HCT116 (cell line): Measurements from ENCODE around the gene LEMD3. TPM values are rescaled to one million over a fixed set of nuclear protein-coding genes. Genes with fewer than 3 reads are reported as not detected.
A peak's percentile ranks its signal among the peaks of the same experiment; 100 is the strongest.

ENCODE experiments used
- ATAC-seq: fragments of 200-7000 bp; cut with Tn5 transposase; 2 replicates; pipeline ENCODE4 v1.9.1; 2020; ENCODE audit warnings: mild to moderate bottlenecking, moderate library complexity
- BruUV-seq: library from RNA; stranded (reverse); fragments of 400-500 nt; replicated peaks from 2 replicates; lab custom pipeline; 2021; lab: Mats Ljungman, UMichigan
- CTCF ChIA-PET: fragments of 300-600 bp; sonication (Branson Sonifier 250); formaldehyde crosslinking; loops from one replicate; lab custom pipeline; 2021; ENCODE audit warnings: antibody characterized with exemption; lab: Charles Lee
- POLR2A ChIA-PET: fragments of 300-600, 350-600 bp; sonication (Branson Sonifier 250); formaldehyde crosslinking; loops from one replicate; lab custom pipeline; 2021; ENCODE audit warnings: antibody characterized with exemption; lab: Charles Lee
- RAD21 ChIA-PET, 2 experiments: fragments of 300-600 bp; sonication (Branson Sonifier 250); formaldehyde crosslinking; loops; one replicate each; lab custom pipeline; 2023; ENCODE audit warnings: low total read pairs in 2 of 2; ENCODE audit not compliant: uncharacterized antibody in 2 of 2, unreplicated experiment in 2 of 2, low non-redundant PET in 1 of 2; lab: Charles Lee
- DNase-seq: peaks from one replicate; pipeline ENCODE4 v3.0.0-alpha.2; 2010; ENCODE audit warnings: low read depth, low spot score
- H2AFZ ChIP-seq: fragments of 200-600 bp; shearing (Covaris generic), sonication (generic); 2 replicates; pipeline ENCODE4 v1.6.1; 2017; ENCODE audit warnings: low read depth, mixed run types, mixed read lengths, antibody characterized with exemption, low read length; ENCODE audit not compliant: poor library complexity, severe bottlenecking
- H3K27ac ChIP-seq: 2 replicates; pipeline ENCODE4 v1.5.1; 2012; ENCODE audit warnings: low read depth, low read length
- H3K27me3 ChIP-seq: fragments of 200-600 bp; sonication (generic); 2 replicates; pipeline ENCODE4 v1.6.1; 2016; ENCODE audit warnings: mixed run types, low read length, mixed read lengths; ENCODE audit not compliant: insufficient read depth
- H3K36me3 ChIP-seq, 2 experiments: fragments of 200-500 bp in 1 of 2; fragments of 200-600 bp in 1 of 2; sonication (Bioruptor generic) in 1 of 2; sonication (generic) in 1 of 2; 2 replicates each; pipeline versions ENCODE4 v1.5.1 to v1.6.1; 2014 to 2016; ENCODE audit warnings: low read length in 2 of 2, inconsistent platforms in 1 of 2, mixed read lengths in 1 of 2, mixed run types in 1 of 2; ENCODE audit not compliant: insufficient read depth in 2 of 2, control insufficient read depth in 1 of 2
- H3K4me1 ChIP-seq, 2 experiments: fragments of 200-600 bp in 1 of 2; sonication (generic) in 1 of 2; 2 replicates each; pipeline versions ENCODE4 v1.5.1 to v1.6.1; 2012 to 2017; ENCODE audit warnings: low read length in 2 of 2, inconsistent platforms in 1 of 2, mild to moderate bottlenecking in 1 of 2, mixed read lengths in 1 of 2, mixed run types in 1 of 2, moderate library complexity in 1 of 2; ENCODE audit not compliant: insufficient read depth in 2 of 2, control insufficient read depth in 1 of 2
- H3K4me2 ChIP-seq: fragments of 200-600 bp; sonication (generic); 2 replicates; pipeline ENCODE4 v1.6.1; 2017; ENCODE audit warnings: mixed run types, low read length, mixed read lengths
- H3K4me3 ChIP-seq, 2 experiments: fragments of 200-600 bp in 1 of 2; sonication (generic) in 1 of 2; replicated peaks in 1 of 2; 2 replicates each; pipeline ENCODE4 v1.5.1; 2011 to 2016; ENCODE audit warnings: low read length in 2 of 2, control low read depth in 1 of 2, low read depth in 1 of 2, mild to moderate bottlenecking in 1 of 2, mixed read lengths in 1 of 2, mixed run types in 1 of 2
- H3K79me2 ChIP-seq: fragments of 200-600 bp; sonication (generic); 2 replicates; pipeline ENCODE4 v1.6.1; 2017; ENCODE audit warnings: mild to moderate bottlenecking, mixed run types, low read length, moderate library complexity, mixed read lengths; ENCODE audit not compliant: insufficient read depth
- H3K9ac ChIP-seq: fragments of 200-600 bp; sonication (generic); 2 replicates; pipeline ENCODE4 v1.6.1; 2016; ENCODE audit warnings: low read length, mixed read lengths
- H3K9me2 ChIP-seq: fragments of 200-600 bp; sonication (generic), shearing (Covaris generic); 2 replicates; pipeline ENCODE4 v1.6.1; 2017; ENCODE audit warnings: mixed run types, mild to moderate bottlenecking, moderate library complexity; ENCODE audit not compliant: insufficient read depth
- H3K9me3 ChIP-seq, 2 experiments: fragments of 200-500 bp in 1 of 2; fragments of 200-600 bp in 1 of 2; sonication (Bioruptor generic) in 1 of 2; sonication (generic) in 1 of 2; 2 replicates each; pipeline ENCODE4 v1.6.1; 2014 to 2017; ENCODE audit warnings: low read length in 2 of 2, mixed read lengths in 2 of 2, inconsistent platforms in 1 of 2, low read depth in 1 of 2, mild to moderate bottlenecking in 1 of 2, mixed run types in 1 of 2, moderate library complexity in 1 of 2; ENCODE audit not compliant: control insufficient read depth in 1 of 2, insufficient read depth in 1 of 2
- H4K20me1 ChIP-seq: fragments of 200-600 bp; sonication (generic), shearing (Covaris generic); 2 replicates; pipeline ENCODE4 v1.6.1; 2017; ENCODE audit warnings: mixed run types, mild to moderate bottlenecking, moderate library complexity; ENCODE audit not compliant: insufficient read depth
- CBX3 ChIP-seq: IDR thresholded peaks from 2 replicates; pipeline ENCODE4 v1.6.1; 2012; ENCODE audit warnings: low read depth
- CEBPB ChIP-seq: IDR thresholded peaks from 2 replicates; pipeline ENCODE4 v1.6.1; 2012; ENCODE audit warnings: low read depth
- EGR1 ChIP-seq: IDR thresholded peaks from 2 replicates; pipeline ENCODE4 v1.6.1; 2012; ENCODE audit warnings: low read depth
- EZH2 ChIP-seq: fragments of 200-600 bp; sonication (generic); IDR thresholded peaks from 2 replicates; pipeline ENCODE4 v1.6.1; 2017; ENCODE audit warnings: antibody characterized with exemption, mixed run types
- JUND ChIP-seq: IDR thresholded peaks from 2 replicates; pipeline ENCODE4 v1.6.1; 2012
- POLR2A ChIP-seq: IDR thresholded peaks from 2 replicates; pipeline ENCODE4 v1.7.0; 2011; ENCODE audit warnings: borderline replicate concordance; ENCODE audit not compliant: insufficient read depth, insufficient read length; ENCODE audit errors: extremely low read depth
- POLR2AphosphoS5 ChIP-seq: IDR thresholded peaks from 2 replicates; pipeline ENCODE4 v1.6.1; 2011; ENCODE audit warnings: mild to moderate bottlenecking, low read depth, low read length, moderate library complexity
- RAD21 ChIP-seq: IDR thresholded peaks from 2 replicates; pipeline ENCODE4 v1.6.1; 2012; ENCODE audit warnings: low read depth, mild to moderate bottlenecking
- SIN3A ChIP-seq: IDR thresholded peaks from 2 replicates; pipeline ENCODE4 v1.6.1; 2012; ENCODE audit warnings: low read depth
- SP1 ChIP-seq: IDR thresholded peaks from 2 replicates; pipeline ENCODE4 v1.6.1; 2012; ENCODE audit warnings: low read depth
- SRF ChIP-seq: IDR thresholded peaks from 2 replicates; pipeline ENCODE4 v1.6.1; 2012; ENCODE audit warnings: low read depth
- YY1 ChIP-seq: IDR thresholded peaks from 2 replicates; pipeline ENCODE4 v1.6.1; 2011; ENCODE audit warnings: low read length, low read depth, moderate library complexity, mild to moderate bottlenecking; ENCODE audit not compliant: insufficient replicate concordance; ENCODE audit errors: extremely low read depth
- ZFX ChIP-seq: fragments of 450-650 bp; IDR thresholded peaks from 2 replicates; pipeline ENCODE4 v1.6.1; 2017
- ZNF274 ChIP-seq: fragments of 200-500 bp; sonication (Bioruptor generic); IDR thresholded peaks from 2 replicates; pipeline ENCODE4 v1.6.1; 2014; ENCODE audit warnings: mild to moderate bottlenecking, low read depth, low read length, inconsistent platforms
- intact Hi-C: fragments of 100-400 bp; cut with micrococcal nuclease; formaldehyde crosslinking; loops from 2 replicates; pipeline ENCODE4 v1.10.0; 2022
- total RNA-seq: library from RNA; stranded (reverse); gene quantifications from one replicate; pipeline ENCODE4 v1.2.1, GENCODE V29; 2021; ENCODE audit not compliant: unreplicated experiment
- TF ChIP-seq, protein P1 (sequence below): IDR thresholded peaks from 2 replicates; pipeline ENCODE4 v1.6.1; 2012; ENCODE audit warnings: low read depth
- TF ChIP-seq, protein P2 (sequence below), 3 experiments: fragments of 200-600 bp in 1 of 3; sonication (generic) in 1 of 3; IDR thresholded peaks in 2 of 3; conservative IDR thresholded peaks in 1 of 3; 2 replicates each; pipeline ENCODE4 v1.5.1; 2012 to 2017; ENCODE audit warnings: low read depth in 2 of 3, low read length in 2 of 3, antibody characterized with exemption in 1 of 3, borderline replicate concordance in 1 of 3, control low read depth in 1 of 3, mild to moderate bottlenecking in 1 of 3, mixed read lengths in 1 of 3, mixed run types in 1 of 3, moderate library complexity in 1 of 3; ENCODE audit not compliant: insufficient read depth in 1 of 3
- TF ChIP-seq, protein P3 (sequence below): IDR thresholded peaks from 2 replicates; pipeline ENCODE4 v1.6.1; 2012

The LEMD3 gene
- total RNA-seq, 1 experiment from 2014 or later = 28.7 TPM

- H3K27me3 ChIP-seq = no peaks in the 10 kb centered on the region
- peak overlapping the region; percentile 73 to 84 for H3K4me3 ChIP-seq
- peaks cover 3% of the 10 kb centered on the region; the same call in 1 of the 2 replicates for H4K20me1 ChIP-seq
- H3K36me3 ChIP-seq = peaks cover 15 to 16% of the 10 kb centered on the region in 2 experiments
- DNase-seq (no peak), ATAC-seq (no peak)
- H3K27ac ChIP-seq = no peak overlapping the region
- H3K4me2 ChIP-seq = peak overlapping the region; percentile 85
- intact Hi-C loops = no loop called here
- no peak overlapping the region for H2AFZ ChIP-seq
- H3K4me1 ChIP-seq = peaks cover 7 to 15% of the 10 kb centered on the region in 2 experiments
- TF ChIP-seq, protein P1, sequence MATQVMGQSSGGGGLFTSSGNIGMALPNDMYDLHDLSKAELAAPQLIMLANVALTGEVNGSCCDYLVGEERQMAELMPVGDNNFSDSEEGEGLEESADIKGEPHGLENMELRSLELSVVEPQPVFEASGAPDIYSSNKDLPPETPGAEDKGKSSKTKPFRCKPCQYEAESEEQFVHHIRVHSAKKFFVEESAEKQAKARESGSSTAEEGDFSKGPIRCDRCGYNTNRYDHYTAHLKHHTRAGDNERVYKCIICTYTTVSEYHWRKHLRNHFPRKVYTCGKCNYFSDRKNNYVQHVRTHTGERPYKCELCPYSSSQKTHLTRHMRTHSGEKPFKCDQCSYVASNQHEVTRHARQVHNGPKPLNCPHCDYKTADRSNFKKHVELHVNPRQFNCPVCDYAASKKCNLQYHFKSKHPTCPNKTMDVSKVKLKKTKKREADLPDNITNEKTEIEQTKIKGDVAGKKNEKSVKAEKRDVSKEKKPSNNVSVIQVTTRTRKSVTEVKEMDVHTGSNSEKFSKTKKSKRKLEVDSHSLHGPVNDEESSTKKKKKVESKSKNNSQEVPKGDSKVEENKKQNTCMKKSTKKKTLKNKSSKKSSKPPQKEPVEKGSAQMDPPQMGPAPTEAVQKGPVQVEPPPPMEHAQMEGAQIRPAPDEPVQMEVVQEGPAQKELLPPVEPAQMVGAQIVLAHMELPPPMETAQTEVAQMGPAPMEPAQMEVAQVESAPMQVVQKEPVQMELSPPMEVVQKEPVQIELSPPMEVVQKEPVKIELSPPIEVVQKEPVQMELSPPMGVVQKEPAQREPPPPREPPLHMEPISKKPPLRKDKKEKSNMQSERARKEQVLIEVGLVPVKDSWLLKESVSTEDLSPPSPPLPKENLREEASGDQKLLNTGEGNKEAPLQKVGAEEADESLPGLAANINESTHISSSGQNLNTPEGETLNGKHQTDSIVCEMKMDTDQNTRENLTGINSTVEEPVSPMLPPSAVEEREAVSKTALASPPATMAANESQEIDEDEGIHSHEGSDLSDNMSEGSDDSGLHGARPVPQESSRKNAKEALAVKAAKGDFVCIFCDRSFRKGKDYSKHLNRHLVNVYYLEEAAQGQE = no peak
- TF ChIP-seq EGR1 (no peak), ZNF274 (no peak), SP1 (no peak), ZFX (no peak), POLR2AphosphoS5 (no peak), YY1 (no peak), CEBPB (no peak), JUND (no peak), SIN3A (no peak), RAD21 (no peak), SRF (no peak), EZH2 (no peak), POLR2A (no peak), CBX3 (no peak)
- TF ChIP-seq, protein P2, sequence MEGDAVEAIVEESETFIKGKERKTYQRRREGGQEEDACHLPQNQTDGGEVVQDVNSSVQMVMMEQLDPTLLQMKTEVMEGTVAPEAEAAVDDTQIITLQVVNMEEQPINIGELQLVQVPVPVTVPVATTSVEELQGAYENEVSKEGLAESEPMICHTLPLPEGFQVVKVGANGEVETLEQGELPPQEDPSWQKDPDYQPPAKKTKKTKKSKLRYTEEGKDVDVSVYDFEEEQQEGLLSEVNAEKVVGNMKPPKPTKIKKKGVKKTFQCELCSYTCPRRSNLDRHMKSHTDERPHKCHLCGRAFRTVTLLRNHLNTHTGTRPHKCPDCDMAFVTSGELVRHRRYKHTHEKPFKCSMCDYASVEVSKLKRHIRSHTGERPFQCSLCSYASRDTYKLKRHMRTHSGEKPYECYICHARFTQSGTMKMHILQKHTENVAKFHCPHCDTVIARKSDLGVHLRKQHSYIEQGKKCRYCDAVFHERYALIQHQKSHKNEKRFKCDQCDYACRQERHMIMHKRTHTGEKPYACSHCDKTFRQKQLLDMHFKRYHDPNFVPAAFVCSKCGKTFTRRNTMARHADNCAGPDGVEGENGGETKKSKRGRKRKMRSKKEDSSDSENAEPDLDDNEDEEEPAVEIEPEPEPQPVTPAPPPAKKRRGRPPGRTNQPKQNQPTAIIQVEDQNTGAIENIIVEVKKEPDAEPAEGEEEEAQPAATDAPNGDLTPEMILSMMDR (IDR thresholded peaks at IDR 0.05 in 2 of 3, conservative IDR thresholded peaks at IDR 0.05 in 1 of 3; ENCODE audit: borderline replicate concordance in 1 of 3, insufficient read depth in 1 of 3, low read depth in 2 of 3, low read length in 2 of 3) = no peak
- TF ChIP-seq, protein P3, sequence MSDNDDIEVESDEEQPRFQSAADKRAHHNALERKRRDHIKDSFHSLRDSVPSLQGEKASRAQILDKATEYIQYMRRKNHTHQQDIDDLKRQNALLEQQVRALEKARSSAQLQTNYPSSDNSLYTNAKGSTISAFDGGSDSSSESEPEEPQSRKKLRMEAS = no peak
- no peaks in the 10 kb centered on the region for H3K9me2 ChIP-seq
- peak overlapping the region; percentile 88; the same call in 1 of the 2 replicates for H3K9ac ChIP-seq
- BruUV-seq = TSS peak; percentile 46
- RAD21 ChIA-PET = no interaction called here
- peaks cover 66% of the 10 kb centered on the region for H3K79me2 ChIP-seq
- POLR2A ChIA-PET = no interaction called here
- CTCF ChIA-PET = no interaction called here
- no peaks in the 10 kb centered on the region; a peak in 1 of 4 replicates for H3K9me3 ChIP-seq
Measured at GRCh38 chr12:65171073-65171472, 1.7 kb downstream of the LEMD3 start.
